HG03565 (cell line): ENCODE measurements around the gene PIGZ.
"Not testable (repeated sequence)": the region's sequence is repeated elsewhere in the genome, so short reads cannot be mapped to it uniquely, and the experiment has no call there.

ENCODE experiments used
- ATAC-seq: cut with Tn5 transposase; IDR thresholded peaks from one replicate; pipeline ENCODE4 v1.9.1; 2021; ENCODE audit warnings: mild to moderate bottlenecking, moderate library complexity; ENCODE audit not compliant: unreplicated experiment

The PIGZ gene

GRCh38 chr3:196954832-196955231, 13.8 kb downstream of the PIGZ start:
- no peak for ATAC-seq

DNA sequence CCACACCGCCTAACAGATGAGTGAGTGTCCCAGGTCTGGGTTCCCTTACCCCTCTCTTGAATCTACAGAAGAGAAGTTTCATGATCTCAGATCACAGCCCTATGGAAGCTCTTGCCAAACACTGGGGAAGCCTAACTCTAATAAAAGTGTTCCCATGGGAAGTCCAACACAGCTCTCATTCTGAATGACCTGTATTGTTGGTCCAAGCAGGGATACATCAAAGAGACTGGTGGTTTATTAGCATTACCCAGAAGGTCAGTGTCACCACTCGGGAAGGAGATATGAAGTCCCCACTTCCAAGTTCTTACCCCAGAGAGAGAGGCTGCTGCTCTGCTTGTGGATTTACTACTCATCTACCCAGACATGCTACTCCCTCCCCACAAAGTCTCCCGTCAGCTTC, 17.3 kb downstream of the PIGZ start:
- no peak for ATAC-seq

DNA sequence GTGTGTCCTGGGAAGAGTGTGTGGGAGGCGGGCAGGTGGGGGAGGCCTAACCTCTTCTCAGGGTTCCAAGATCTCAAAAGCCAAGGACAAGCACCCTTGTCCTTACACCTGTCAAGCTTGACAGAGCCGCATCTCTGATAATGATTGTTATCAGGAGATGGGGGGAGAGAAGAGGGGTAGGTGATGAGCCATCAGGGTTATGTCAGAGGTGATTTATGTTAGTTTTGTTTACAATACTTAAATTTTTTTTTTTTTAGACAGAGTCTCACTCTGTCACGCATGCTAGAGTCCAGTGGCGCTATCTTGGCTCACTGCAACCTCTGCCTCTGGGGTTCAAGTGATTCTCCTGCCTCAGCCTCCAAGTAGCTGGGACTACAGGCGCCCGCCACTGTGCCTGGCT, 18.9 kb downstream of the PIGZ start:
- ATAC-seq = no peak

DNA sequence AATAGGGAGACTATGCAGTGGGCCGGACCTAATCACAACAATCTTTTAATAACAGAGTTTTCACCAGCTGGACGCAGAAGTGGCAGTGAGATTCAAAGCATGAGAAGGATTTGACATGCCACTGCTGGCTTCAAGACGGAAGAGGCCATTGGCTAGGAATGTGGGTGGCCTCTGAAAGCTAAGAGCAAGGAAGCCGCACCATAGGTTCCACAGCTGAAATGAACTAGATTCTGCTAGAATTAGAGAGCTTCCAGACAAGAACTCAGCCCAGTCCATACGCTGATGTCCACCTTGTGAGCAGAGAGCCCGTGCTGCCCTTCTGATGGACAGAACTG, 19.4 kb downstream of the PIGZ start:
- no peak for ATAC-seq

DNA sequence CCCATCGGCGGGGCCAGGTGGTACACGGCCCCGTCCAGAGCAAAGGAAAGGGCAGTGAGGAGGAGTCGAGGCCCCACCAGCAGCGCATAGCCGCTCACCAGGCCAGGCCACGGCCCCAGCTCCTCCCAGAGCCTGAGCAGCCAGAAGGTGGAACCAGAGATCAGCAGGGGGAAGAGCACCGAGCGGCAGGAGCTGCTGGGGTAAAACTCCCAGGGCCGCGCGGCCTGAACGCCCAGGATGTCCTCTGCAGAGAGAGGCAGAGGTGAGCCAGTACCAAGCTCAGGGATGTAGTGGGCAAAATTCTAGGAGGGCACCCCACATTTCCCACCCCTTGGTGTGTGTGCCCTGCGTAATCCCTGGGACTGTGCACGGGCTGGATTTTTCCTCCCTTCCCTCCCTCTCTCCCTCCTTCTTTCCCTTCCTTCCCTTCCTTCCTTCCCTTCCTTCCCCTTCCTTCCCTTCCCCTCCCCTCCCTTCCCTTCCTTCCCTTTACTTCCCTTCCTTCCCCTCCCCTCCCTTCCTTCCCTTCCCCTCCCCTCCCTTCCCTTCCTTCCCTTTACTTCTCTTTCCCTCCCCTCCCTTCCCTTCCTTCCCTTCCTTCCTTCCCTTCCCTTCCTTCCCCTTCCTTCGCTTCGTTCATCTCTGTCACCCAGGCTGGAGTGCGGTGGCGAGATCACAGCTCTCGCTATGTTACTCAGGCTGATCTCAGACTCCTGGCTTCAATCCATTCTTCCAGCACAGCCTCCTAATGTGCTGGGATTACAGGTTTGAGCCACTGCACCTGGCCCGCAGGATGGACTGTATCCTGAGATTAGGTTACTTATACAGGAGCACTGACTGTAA, 20.0 kb downstream of the PIGZ start:
- no peak for ATAC-seq

GRCh38 chr3:196947860-196948441, 20.7 kb downstream of the PIGZ start:
- ATAC-seq = no peak

DNA sequence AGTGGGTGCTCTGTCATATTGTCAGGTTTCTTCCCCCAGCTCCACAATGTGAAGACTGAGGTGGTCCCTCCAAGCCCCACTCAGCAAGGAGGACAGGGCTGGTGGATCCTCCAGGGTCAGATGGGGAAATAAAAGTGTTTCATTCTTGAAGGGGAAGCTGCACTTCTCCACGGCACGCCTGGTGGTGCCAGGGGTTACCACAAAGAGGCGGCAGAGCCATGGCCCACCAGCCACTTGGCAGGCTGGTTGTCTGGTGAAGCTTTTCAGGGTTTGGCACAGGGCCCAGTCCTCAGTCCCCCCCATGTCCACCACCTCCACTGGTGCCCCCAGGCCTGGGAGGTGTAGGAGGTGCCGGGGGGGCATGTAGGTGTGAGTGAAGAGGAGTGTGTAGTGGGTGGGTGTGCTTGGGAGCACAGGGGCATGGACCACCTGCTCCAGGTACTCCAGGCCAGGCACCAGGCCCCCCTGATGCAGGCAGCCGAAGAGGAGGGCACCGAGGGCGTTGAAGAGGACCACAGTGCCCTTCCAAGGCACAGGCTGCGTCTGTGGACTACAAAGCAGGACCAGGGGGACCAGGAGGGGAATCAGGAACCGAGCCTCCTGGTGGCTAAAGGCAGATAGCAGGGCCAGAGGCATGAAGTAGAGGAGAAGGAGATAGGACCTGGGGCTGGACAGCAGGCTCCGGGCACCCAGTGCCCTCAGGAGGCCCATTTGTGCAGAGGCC, 21.3 kb downstream of the PIGZ start:
- no peak for ATAC-seq

DNA sequence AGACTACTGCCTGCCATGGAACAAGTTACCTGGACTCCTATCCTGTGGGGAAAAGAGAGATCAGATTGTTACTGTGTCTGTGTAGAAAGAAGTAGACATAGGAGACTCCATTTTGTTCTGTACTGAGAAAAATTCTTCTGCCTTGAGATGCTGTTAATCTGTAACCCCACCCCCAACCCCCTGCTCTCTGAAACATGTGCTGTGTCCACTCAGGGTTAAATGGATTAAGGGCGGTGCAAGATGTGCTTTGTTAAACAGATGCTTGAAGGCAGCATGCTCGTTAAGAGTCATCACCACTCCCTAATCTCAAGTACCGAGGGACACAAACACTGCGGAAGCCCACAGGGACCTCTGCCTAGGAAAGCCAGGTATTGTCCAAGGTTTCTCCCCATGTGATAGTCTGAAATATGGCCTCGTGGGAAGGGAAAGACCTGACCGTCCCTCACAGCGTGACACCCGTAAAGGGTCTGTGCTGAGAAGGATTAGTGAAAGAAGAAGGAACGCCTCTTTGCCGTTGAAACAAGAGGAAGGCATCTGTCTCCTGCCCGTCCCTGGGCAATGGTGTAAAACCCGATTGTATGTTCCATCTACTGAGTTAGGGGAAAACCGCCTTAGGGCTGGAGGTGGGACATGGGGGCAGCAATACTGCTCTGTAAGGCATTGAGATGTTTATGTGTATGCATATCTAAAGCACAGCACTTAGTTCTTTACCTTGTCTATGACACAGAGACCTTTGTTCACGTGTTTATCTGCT, 24.4 kb downstream of the PIGZ start:
- ATAC-seq = not testable (repeated sequence)

DNA sequence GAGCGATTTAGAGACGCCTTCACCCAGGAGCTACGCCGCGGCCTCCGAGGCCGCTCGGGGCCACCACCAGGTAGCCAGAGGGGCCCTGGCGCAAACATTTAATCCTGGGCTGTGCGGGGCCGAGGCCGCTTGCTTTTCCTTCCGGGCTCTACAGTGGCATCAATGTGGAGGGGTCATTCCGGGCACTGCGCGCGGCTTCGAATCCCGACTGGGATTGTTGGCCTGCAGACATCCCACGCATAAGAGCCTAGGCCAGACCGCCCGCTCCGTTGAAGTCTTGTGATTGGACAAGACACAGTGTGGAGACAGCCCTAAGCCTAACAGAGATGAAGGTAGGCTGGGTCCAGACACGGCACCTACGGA, 25.7 kb downstream of the PIGZ start:
- no peak for ATAC-seq

- ATAC-seq = peak; percentile 90
Observed at GRCh38 chr3:196942226-196942914, 26.3 kb downstream of the PIGZ start, which contains the start of gene NCBP2. NCBP2 (minus strand) TSS chr3:196942528; CDS start chr3:196942503, 25 bp downstream.

DNA sequence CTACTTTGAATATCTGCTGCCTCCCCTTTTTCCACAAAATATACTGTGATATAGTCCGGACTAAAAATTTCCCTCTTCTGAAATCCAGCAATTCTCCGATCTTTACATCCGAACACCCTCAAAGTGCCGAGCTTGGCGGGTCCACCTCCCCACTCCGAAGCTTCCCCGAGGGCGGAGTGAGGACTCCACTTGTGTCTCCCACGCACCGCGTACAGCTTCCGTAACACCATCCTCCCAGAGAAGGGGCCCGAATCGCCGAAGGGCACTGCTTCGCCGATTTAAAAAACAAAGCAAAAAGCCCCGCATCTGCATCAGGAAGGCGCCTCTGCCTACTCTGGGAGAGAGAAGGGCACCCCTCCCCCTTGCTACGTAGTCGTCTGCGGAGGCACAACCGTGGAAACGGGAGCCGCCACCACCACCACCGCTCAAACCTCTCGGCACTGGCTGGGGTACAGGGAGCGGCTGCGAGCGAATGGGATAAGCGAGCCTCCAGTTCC, 26.9 kb downstream of the PIGZ start:
- ATAC-seq = peak; percentile 18

DNA sequence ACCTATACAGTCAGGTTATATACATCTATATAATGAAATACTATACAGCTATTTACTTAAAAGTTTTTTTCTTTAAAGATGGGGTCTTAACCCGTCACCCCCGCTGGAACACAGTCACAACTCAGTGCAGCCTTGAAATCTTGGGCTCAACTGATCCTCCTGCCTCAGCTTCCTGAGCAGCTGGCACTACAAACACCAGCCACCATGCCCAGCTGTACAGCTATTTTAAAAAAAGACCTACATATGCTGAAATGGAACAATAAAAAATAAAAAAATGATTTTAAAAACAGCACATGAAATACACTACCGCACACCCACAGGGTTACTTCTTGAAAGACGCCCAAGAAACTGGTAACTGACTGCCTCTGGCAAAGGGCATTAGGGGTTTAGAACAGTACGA, 30.1 kb downstream of the PIGZ start:
- no peak for ATAC-seq

- no peak for ATAC-seq
Observed at GRCh38 chr3:196938124-196938523, 30.5 kb downstream of the PIGZ start.

GRCh38 chr3:196936288-196936687, 32.3 kb downstream of the PIGZ start:
- no peak for ATAC-seq

DNA sequence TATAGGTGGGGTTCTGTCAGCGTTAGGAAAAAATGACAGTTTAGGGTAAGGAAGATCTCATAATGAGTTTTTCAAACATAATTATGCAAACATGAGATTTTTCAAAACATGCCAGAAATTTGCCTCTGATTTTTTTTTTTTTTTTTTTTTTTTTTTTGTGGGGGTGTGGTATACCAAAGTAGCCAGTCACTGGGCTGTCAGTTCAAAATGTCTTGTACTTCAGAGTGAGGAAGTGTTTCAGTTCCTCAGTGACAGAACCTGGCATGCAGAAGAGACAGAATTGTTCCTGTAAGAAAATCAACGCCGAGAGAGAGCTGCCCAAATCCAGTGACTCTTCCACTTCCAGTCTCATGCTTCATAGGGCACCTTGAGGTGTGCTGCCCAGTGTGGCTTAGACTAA, 36.0 kb downstream of the PIGZ start:
- peak; percentile 40 for ATAC-seq

DNA sequence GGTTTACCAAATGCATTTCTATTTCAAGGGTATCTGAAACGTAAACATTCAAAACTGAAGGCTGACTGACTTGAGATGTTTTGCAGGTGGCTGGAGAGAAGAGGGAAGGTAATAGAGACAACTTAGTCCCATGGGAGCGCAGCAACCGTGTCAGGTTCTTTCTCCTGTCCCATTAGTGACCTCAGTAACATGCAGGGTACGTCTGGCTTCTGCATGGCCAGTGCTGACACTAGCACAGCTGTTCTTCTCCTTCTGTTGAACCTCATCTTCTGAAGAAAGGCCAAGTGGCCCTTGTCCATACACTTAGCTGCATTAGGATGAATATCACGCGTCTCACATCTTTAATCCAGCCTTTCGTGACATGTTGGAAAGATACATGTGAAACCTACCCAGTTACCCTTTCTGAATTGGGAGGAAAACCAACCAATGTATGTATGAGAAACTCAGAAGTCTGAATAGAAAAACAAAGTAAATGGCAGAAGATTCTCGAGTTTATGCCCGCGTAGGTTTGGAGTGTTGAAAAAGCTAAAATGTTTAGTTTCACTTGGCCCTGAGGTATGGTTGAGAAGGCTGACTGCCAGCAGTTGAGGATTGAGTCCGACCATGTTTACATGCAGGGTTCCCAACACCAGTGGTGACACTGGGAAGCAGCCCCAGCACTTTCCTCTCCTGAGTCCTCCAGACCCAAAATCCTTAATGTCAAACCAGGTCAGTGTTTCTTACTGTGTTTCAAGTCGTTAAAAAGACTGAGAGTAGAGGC, 36.6 kb downstream of the PIGZ start:
- peak; percentile 39 for ATAC-seq

DNA sequence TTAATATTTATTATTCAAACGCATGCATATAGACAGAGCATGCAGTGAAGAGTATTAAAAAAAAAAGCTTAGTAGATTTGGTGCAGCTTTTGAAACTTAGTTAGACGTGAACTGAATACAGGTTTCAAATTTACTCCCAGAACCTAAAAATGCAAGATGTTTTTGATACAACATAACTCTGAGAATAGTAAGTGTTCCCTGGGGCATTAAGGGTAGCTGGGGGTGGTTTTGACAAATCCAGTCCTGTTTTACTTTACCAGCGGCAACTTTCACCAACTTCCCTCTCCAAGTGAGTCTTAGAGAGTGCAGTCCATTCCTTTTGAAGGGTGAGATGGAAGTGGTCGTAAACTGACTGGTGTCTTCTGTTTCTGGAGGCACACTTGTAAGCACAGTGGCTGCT, 37.5 kb downstream of the PIGZ start:
- no peak for ATAC-seq

- no peak for ATAC-seq
Observed at GRCh38 chr3:196927571-196928453, 40.8 kb downstream of the PIGZ start.

- ATAC-seq = no peak
Observed at GRCh38 chr3:196920733-196921132, 47.9 kb downstream of the PIGZ start.
